ENCODE results near the gene VPS41.

Gene VPS41

GRCh38 chr7:38694326-38694725 is 214.7 kb downstream of the VPS41 start:
- POLR2A ChIA-PET (ENCODE audit: low non-redundant PET), result no interaction called here
- no peak for DNase-seq (ENCODE audit: low spot score)

DNA sequence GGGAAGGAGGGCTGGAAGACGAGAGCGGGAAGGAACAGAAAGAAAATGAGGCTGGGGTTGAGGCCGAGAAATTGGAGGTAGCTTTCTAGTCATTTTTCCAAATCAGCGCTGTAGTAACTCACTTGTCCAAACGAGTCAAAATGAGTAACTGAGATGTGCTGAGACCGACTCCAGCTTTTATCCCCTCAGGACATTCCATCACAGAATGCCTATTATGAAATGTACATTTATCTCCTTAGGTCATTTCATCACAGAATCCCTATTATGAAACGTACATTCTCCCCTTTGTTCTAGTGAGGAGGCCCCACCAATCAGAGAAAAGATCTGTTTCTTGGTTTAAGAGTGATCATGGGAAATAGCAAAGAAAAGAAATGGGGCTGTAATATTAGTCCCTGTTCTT is 222.1 kb downstream of the VPS41 start:
- POLR2A ChIA-PET (ENCODE audit: low non-redundant PET), result no interaction called here
- no peak overlapping the region for H3K27ac ChIP-seq
- CTCF ChIA-PET, result no interaction called here
- peak; percentile 19 for DNase-seq (ENCODE audit: low spot score)
- TF ChIP-seq, protein P1, sequence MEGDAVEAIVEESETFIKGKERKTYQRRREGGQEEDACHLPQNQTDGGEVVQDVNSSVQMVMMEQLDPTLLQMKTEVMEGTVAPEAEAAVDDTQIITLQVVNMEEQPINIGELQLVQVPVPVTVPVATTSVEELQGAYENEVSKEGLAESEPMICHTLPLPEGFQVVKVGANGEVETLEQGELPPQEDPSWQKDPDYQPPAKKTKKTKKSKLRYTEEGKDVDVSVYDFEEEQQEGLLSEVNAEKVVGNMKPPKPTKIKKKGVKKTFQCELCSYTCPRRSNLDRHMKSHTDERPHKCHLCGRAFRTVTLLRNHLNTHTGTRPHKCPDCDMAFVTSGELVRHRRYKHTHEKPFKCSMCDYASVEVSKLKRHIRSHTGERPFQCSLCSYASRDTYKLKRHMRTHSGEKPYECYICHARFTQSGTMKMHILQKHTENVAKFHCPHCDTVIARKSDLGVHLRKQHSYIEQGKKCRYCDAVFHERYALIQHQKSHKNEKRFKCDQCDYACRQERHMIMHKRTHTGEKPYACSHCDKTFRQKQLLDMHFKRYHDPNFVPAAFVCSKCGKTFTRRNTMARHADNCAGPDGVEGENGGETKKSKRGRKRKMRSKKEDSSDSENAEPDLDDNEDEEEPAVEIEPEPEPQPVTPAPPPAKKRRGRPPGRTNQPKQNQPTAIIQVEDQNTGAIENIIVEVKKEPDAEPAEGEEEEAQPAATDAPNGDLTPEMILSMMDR (conservative IDR thresholded peaks at IDR 0.05; ENCODE audit: low read depth), result no peak

More at GRCh38 chr7:38694326-38694725, 214.7 kb downstream of the VPS41 start:
- TF ChIP-seq, protein P1 (conservative IDR thresholded peaks at IDR 0.05; ENCODE audit: low read depth), result no peak
- H3K27ac ChIP-seq, result no peak overlapping the region
- CTCF ChIA-PET, result no interaction called here

- H3K27ac ChIP-seq, result no peak overlapping the region
- TF ChIP-seq, protein P1 (conservative IDR thresholded peaks at IDR 0.05; ENCODE audit: low read depth), result no peak
- no peak for DNase-seq (ENCODE audit: low spot score)
- CTCF ChIA-PET, result no interaction called here
- POLR2A ChIA-PET (ENCODE audit: low non-redundant PET), result no interaction called here
Observed at GRCh38 chr7:38685851-38686250, 223.1 kb downstream of the VPS41 start.

DNA sequence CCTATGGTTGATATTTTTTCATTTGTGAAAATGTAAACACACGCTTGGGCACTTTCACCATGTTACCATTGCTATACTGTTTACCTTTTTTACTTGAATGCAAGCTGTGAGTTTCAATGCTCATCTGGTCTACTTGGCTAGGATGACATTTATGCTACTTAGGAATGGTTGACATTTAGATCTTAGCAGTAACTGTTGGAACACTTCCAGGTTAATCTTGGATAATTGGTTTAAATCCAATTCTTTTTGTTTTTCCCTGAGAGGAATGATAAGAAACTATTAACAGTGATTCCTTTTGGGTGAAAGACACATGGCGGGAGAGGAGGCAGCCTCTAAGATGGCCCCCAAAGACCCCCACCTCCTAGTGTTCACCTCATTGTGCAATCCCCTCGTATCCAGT is 226.4 kb downstream of the VPS41 start:
- H3K27ac ChIP-seq, result no peak overlapping the region
- TF ChIP-seq, protein P1 (conservative IDR thresholded peaks at IDR 0.05; ENCODE audit: low read depth), result no peak
- CTCF ChIA-PET, result no interaction called here
- POLR2A ChIA-PET (ENCODE audit: low non-redundant PET), result no interaction called here
- no peak for DNase-seq (ENCODE audit: low spot score)

DNA sequence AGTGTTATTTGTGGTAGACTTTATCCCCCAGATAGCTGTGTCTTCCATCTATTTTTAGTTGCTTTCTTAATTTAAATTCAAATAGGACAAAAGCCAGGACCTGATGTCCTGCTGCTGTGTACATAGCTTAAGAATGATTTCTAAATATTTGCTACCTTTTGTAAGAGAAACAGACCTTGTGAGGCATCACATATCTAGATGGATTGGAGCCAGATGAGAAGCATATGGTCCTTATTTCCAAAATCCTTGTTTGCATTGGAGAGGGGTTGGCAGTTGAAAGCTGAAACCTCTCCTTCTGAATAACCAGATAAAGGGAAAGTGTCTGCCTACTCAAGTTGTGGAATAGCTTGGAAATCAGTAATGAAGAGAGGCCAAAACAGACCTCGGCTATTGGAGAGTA is 227.1 kb downstream of the VPS41 start:
- H3K27ac ChIP-seq, result no peak overlapping the region
- TF ChIP-seq, protein P1 (conservative IDR thresholded peaks at IDR 0.05; ENCODE audit: low read depth), result no peak
- ChIA-PET POLR2A (ENCODE audit: low non-redundant PET) (no interaction called here), CTCF (interaction anchor here (0.7 kb wide), 1 partner anchor 75 kb away, joined by 4 read pairs; no protein-coding TSS in a partner anchor)
- no peak for DNase-seq (ENCODE audit: low spot score)

- CTCF ChIA-PET, result interaction anchor here (0.5 to 0.6 kb wide), 3 partner anchors 253 to 944 kb away, joined by 3 to 9 read pairs (median 4); partner anchors contain the start of gene RALA
- no peak for DNase-seq (ENCODE audit: low spot score)
- POLR2A ChIA-PET (ENCODE audit: low non-redundant PET), result no interaction called here
- H3K27ac ChIP-seq, result no peak overlapping the region
- TF ChIP-seq, protein P1 (conservative IDR thresholded peaks at IDR 0.05; ENCODE audit: low read depth), result no peak
Observed at GRCh38 chr7:38679419-38679818, 229.6 kb downstream of the VPS41 start.

DNA sequence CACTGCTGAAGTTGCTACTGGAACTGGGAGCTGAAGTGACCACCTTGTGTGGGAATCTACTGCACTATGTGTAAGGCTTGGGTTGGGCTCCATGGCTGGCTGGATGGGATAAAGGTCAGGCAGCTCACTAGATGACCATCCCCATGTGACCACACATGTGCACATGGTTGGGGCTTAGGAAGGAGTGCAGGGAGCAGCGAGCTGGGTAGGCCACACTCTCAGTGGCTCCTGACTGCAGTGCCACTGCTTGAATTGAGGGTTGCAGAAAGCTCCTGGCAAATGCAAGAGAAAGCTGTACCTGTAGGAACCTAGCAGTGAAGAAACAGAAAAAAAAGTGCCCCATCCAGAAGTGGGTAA is 230.3 kb downstream of the VPS41 start:
- TF ChIP-seq, protein P1 (conservative IDR thresholded peaks at IDR 0.05; ENCODE audit: low read depth), result no peak
- ChIA-PET POLR2A (ENCODE audit: low non-redundant PET) (no interaction called here), CTCF (interaction anchor here (0.6 to 0.8 kb wide), 2 partner anchors 23 to 945 kb away, joined by 3 to 9 read pairs; partner anchors contain the start of gene RALA)
- DNase-seq (ENCODE audit: low spot score), result no peak
- H3K27ac ChIP-seq, result no peak overlapping the region

Measured in RWPE1 (cell line).